Mucosa of descending colon (tissue), 3 donors: ENCODE data around the gene NAPB. TPM values are rescaled to one million over a fixed set of nuclear protein-coding genes. Genes with fewer than 3 reads are reported as not detected.

Experiments
- ATAC-seq: fragments of 200-7000 bp; cut with Tn5 transposase; one replicate; pipeline ENCODE4 v1.9.1; 2020; ENCODE audit warnings: mild to moderate bottlenecking, moderate library complexity
- DNase-seq, 3 donors: peaks; one replicate each; pipeline ENCODE4 v3.0.0-alpha.2; 2020
- H3K36me3 ChIP-seq: fragments of 200-600 bp; one replicate; pipeline ENCODE4 v1.8.0; 2021; ENCODE audit warnings: low read depth, mild to moderate bottlenecking
- H3K4me1 ChIP-seq: fragments of 200-600 bp; one replicate; pipeline ENCODE4 v1.8.0; 2021; ENCODE audit warnings: low read depth, mild to moderate bottlenecking
- H3K4me3 ChIP-seq: fragments of 200-600 bp; one replicate; pipeline ENCODE4 v1.8.0; 2021; ENCODE audit warnings: mild to moderate bottlenecking
- H3K9me3 ChIP-seq: fragments of 200-600 bp; one replicate; pipeline ENCODE4 v1.8.0; 2021; ENCODE audit warnings: mild to moderate bottlenecking
- CTCF ChIP-seq: fragments of 200-600 bp; IDR thresholded peaks from one replicate; pipeline ENCODE4 v1.8.0; 2022; ENCODE audit warnings: antibody characterized with exemption, mild to moderate bottlenecking
- intact Hi-C, 2 donors: fragments of 100-400 bp; cut with DNase I in 1 of 2; cut with micrococcal nuclease in 1 of 2; formaldehyde crosslinking; loops; one replicate each; pipeline versions ENCODE4 v1.11.0 to v1.11.1; 2022; cut with DNase I, micrococcal nuclease
- total RNA-seq, 3 donors: library from RNA; stranded (reverse); fragmentation: NEBNext Ultra II Directional in 2 of 3; extraction: Animal tissue kit (Norgen Biotek cat#: 25700) in 2 of 3; gene quantifications; one replicate each; pipeline versions ENCODE4 v1.2.1 to v1.2.4, GENCODE V29; 2021 to 2023
- donor health status: DM: no; HTN: no; CAD: no; lungs with moderate emphysema.
- donor health status: DM: no; HTN: no; CAD: no.
- donor health status: DM: no; HTN: yes; CAD: no.

The NAPB gene
- total RNA-seq, 3 donors from 2014 or later, result 8.2 to 22.8 (median 8.9) TPM

GRCh38 chr20:23357767-23358562 is 63.3 kb downstream of the NAPB start:
- DNase-seq, result peak; percentile 100
- Histone ChIP-seq H3K4me1 (peaks cover 33% of the 10 kb centered on the region), H3K36me3 (peaks cover 4% of the 10 kb centered on the region), H3K4me3 (peak overlapping the region; percentile 43), H3K9me3 (no peaks in the 10 kb centered on the region)
- peak; percentile 84 for ATAC-seq
- TF ChIP-seq CTCF, result peak; percentile 26
- intact Hi-C loops, result no loop called here

- ATAC-seq (no peak), DNase-seq (peak in 2 of 3 donors; percentile 36 to 60)
- Histone ChIP-seq H3K9me3 (no peaks in the 10 kb centered on the region), H3K4me3 (no peak overlapping the region), H3K4me1 (peaks cover 40% of the 10 kb centered on the region), H3K36me3 (peaks cover 4% of the 10 kb centered on the region)
- no peak for TF ChIP-seq CTCF
- intact Hi-C loops, result no loop called here
These were observed 65.1 kb downstream of the NAPB start for GRCh38 chr20:23356203-23356602.

GRCh38 chr20:23350904-23351838 is 70.1 kb downstream of the NAPB start:
- Histone ChIP-seq H3K9me3 (no peaks in the 10 kb centered on the region), H3K36me3 (peaks cover 4% of the 10 kb centered on the region), H3K4me1 (peaks cover 22% of the 10 kb centered on the region), H3K4me3 (peak overlapping the region; percentile 86)
- intact Hi-C loops, result no loop called here
- no peak for TF ChIP-seq CTCF
- ATAC-seq (peak; percentile 33), DNase-seq (peak; percentile 70 to 76 (median 72))

GRCh38 chr20:23350196-23350903 is 70.9 kb downstream of the NAPB start, which contains the start of gene NXT1:
Gene NXT1 (plus strand): TSS chr20:23350791. CDS start chr20:23354042, 3,251 bp downstream.
- DNase-seq (peak; percentile 97 to 99 (median 97)), ATAC-seq (peak; percentile 93)
- intact Hi-C loops, result no loop called here

More at GRCh38 chr20:23350196-23350903, 70.9 kb downstream of the NAPB start, which contains the start of gene NXT1:
- H3K36me3 ChIP-seq, result peaks cover 4% of the 10 kb centered on the region
- H3K4me1 ChIP-seq, result peaks cover 22% of the 10 kb centered on the region
- no peak for TF ChIP-seq CTCF
- no peaks in the 10 kb centered on the region for H3K9me3 ChIP-seq
- H3K4me3 ChIP-seq, result peak within 1 kb of the TSS; percentile 86
